ENCODE data around the gene MRPL49. TPM values are rescaled to one million over a fixed set of nuclear protein-coding genes. Genes with fewer than 3 reads are reported as not detected.
A peak's percentile ranks its signal among the peaks of the same experiment; 100 is the strongest.

MRPL49 gene
- total and polyA plus RNA-seq, 9 of the 15 experiments (the other 6 are each of a cell fraction or from before 2014, with no cell fraction given), result 74.3 to 132 (median 91.2) TPM

GRCh38 chr11:65095974-65096806 is 25.9 kb upstream of the MRPL49 start, which contains the start of gene VPS51 (continued):
- TF ChIP-seq DMBX1 (CRISPR knock-in tag; IDR thresholded peaks at IDR 0.05; ENCODE audit: borderline replicate concordance), result peak; percentile 82
- peak; percentile 94 for TF ChIP-seq NFRKB (IDR thresholded peaks at IDR 0.05; ENCODE audit: low read depth)
- TF ChIP-seq, protein P1, sequence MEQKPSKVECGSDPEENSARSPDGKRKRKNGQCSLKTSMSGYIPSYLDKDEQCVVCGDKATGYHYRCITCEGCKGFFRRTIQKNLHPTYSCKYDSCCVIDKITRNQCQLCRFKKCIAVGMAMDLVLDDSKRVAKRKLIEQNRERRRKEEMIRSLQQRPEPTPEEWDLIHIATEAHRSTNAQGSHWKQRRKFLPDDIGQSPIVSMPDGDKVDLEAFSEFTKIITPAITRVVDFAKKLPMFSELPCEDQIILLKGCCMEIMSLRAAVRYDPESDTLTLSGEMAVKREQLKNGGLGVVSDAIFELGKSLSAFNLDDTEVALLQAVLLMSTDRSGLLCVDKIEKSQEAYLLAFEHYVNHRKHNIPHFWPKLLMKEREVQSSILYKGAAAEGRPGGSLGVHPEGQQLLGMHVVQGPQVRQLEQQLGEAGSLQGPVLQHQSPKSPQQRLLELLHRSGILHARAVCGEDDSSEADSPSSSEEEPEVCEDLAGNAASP (IDR thresholded peaks at IDR 0.05), result no peak
- peak; percentile 100 for TF ChIP-seq PHF20 (IDR thresholded peaks at IDR 0.05; ENCODE audit: partially characterized antibody)
- TF ChIP-seq, protein P2, sequence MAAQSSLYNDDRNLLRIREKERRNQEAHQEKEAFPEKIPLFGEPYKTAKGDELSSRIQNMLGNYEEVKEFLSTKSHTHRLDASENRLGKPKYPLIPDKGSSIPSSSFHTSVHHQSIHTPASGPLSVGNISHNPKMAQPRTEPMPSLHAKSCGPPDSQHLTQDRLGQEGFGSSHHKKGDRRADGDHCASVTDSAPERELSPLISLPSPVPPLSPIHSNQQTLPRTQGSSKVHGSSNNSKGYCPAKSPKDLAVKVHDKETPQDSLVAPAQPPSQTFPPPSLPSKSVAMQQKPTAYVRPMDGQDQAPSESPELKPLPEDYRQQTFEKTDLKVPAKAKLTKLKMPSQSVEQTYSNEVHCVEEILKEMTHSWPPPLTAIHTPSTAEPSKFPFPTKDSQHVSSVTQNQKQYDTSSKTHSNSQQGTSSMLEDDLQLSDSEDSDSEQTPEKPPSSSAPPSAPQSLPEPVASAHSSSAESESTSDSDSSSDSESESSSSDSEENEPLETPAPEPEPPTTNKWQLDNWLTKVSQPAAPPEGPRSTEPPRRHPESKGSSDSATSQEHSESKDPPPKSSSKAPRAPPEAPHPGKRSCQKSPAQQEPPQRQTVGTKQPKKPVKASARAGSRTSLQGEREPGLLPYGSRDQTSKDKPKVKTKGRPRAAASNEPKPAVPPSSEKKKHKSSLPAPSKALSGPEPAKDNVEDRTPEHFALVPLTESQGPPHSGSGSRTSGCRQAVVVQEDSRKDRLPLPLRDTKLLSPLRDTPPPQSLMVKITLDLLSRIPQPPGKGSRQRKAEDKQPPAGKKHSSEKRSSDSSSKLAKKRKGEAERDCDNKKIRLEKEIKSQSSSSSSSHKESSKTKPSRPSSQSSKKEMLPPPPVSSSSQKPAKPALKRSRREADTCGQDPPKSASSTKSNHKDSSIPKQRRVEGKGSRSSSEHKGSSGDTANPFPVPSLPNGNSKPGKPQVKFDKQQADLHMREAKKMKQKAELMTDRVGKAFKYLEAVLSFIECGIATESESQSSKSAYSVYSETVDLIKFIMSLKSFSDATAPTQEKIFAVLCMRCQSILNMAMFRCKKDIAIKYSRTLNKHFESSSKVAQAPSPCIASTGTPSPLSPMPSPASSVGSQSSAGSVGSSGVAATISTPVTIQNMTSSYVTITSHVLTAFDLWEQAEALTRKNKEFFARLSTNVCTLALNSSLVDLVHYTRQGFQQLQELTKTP (IDR thresholded peaks at IDR 0.05; ENCODE audit: low read depth in 1 of 2, partially characterized antibody in 2 of 2), result peak in 1 of 2 experiments; percentile 65
- no peak for TF ChIP-seq CC2D1A (IDR thresholded peaks at IDR 0.05)
- peak in 1 of 2 experiments; percentile 95; a peak in 3 of 4 replicates for TF ChIP-seq ZNF639 (CRISPR knock-in tag; conservative IDR thresholded peaks at IDR 0.05 in 1 of 2, IDR thresholded peaks at IDR 0.05 in 1 of 2)
- TF ChIP-seq HDAC3 (IDR thresholded peaks at IDR 0.05; ENCODE audit: borderline replicate concordance, partially characterized antibody), result peak; percentile 57
- TF ChIP-seq NFE2 (IDR thresholded peaks at IDR 0.05; ENCODE audit: low read depth), result peak; percentile 52; the same call in 1 of the 2 replicates
- TF ChIP-seq SMARCA5 (IDR thresholded peaks at IDR 0.05), result no peak
- TF ChIP-seq, protein P3, sequence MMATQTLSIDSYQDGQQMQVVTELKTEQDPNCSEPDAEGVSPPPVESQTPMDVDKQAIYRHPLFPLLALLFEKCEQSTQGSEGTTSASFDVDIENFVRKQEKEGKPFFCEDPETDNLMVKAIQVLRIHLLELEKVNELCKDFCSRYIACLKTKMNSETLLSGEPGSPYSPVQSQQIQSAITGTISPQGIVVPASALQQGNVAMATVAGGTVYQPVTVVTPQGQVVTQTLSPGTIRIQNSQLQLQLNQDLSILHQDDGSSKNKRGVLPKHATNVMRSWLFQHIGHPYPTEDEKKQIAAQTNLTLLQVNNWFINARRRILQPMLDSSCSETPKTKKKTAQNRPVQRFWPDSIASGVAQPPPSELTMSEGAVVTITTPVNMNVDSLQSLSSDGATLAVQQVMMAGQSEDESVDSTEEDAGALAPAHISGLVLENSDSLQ (IDR thresholded peaks at IDR 0.05), result peak; percentile 77
- peak; percentile 87 for TF ChIP-seq MEIS2 (IDR thresholded peaks at IDR 0.05; ENCODE audit: partially characterized antibody)
- no peak for TF ChIP-seq ZFP1 (CRISPR knock-in tag; IDR thresholded peaks at IDR 0.05)
- TF ChIP-seq CBX5 (IDR thresholded peaks at IDR 0.05; ENCODE audit: borderline replicate concordance, low read depth), result peak; percentile 75; the same call in 1 of the 2 replicates
